ENCODE measurements around the gene MAPK10.
"Not testable (repeated sequence)": the region's sequence is repeated elsewhere in the genome, so short reads cannot be mapped to it uniquely, and the experiment has no call there.

MAPK10 gene

DNA sequence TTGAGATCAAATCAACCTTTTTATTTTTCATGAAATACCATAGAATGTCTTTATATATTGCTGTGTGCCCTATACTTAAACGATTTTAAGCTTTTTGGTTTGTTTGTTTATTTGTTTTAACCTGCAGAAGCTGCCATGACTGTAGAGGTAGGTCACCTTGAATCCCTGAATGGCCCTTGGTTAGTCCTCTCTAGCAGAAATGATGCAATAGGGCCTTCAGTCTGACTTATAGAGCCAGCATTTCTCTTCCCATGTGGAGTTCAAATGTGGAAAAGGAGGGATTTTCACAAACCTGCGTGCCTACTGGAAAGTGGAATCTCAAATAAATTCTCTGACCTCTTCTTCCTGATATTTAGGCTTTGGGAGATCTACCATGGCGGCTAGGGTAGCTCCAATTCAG is 327.9 kb downstream of the MAPK10 start:
- DNase-seq: no peak

GRCh38 chr4:86026720-86027119 is 333.1 kb downstream of the MAPK10 start:
- no peak for DNase-seq

GRCh38 chr4:86021671-86022070 is 338.2 kb downstream of the MAPK10 start:
- not testable (repeated sequence) for DNase-seq

- no peak for DNase-seq
These were observed 339.9 kb downstream of the MAPK10 start for GRCh38 chr4:86019906-86020305.

DNA sequence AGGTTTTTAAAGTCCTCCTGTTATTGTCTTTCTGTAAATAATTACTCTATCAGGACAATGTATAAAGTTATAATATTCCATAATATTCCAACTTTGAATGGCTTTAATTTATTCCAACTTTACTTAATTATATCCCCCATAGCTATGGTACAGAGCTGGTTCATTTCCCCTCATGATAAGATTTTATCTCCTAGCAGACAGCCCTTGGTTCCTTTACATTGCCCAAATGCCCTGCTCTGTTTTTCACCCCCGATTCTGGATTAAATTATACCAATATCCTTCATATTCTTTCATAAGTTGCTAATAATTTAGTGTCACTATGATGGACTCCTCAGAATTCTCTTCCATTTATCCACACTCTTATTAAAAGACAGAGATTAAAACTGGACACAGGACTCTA is 340.5 kb downstream of the MAPK10 start:
- DNase-seq: no peak

- no peak for DNase-seq
These were observed 344.2 kb downstream of the MAPK10 start for GRCh38 chr4:86015412-86016350.

- DNase-seq: no peak
These were observed 345.3 kb downstream of the MAPK10 start for GRCh38 chr4:86014599-86014998.

GRCh38 chr4:86013621-86014020 is 346.2 kb downstream of the MAPK10 start:
- no peak for DNase-seq

- DNase-seq: no peak
These were observed 348.7 kb downstream of the MAPK10 start for GRCh38 chr4:86011117-86011516.

DNA sequence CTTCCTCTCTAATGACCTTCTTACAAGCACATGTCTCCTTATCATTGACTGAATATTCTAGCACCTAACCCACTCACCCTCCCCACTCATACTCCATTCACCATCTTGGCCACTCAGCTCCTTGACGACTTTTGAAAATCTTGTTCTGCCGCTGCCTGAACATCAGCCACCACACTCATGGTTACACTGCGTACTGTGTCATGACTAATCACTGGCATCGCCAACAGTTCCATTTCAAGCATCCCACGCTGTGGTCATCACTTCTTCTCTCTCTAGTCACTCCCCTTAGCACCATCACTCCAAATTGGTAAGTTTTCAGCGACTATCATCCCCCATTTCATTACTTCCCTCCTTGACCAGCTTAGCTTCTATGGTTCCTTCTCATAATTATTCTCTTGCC is 352.8 kb downstream of the MAPK10 start:
- no peak for DNase-seq

DNA sequence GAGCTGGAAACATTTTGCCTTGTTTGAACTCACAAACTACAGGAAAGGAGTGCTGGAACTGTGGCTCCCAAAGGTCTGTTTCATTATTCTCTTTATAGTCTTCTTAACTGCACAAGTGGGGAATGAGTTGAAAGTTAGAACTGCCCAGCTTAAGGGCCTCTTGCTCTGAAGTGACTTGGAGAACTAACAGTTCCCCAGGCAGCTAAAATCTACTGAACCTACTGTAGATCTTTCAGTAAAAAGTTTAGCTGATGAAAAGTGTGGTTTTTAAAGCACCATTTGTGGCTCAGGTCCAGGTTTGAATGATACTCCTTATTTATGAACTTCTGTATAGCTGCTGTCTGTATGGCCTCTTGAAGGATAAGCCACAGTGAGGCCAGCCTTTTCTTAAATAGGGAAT is 353.8 kb downstream of the MAPK10 start:
- DNase-seq: no peak

- DNase-seq: no peak
These were observed 355.8 kb downstream of the MAPK10 start for GRCh38 chr4:86004030-86004429.

DNA sequence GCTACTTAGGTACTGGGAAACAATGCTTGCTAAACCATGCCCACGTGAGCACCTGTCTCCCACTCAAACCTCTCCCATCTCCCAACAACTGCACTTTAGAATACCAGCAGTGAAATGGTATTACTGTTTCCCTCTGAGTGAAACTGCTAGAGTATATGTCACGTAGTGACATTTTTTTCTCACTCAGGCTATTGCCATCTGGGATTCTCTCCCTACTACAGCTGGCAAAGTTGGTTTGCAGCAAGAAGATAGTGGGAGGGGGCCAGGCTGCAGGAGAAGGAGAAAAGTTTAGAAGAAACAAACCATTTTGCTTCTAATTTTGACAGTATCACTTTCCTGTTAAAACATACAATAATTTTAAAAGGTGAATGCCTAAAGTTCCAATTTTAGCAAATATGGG is 358.3 kb downstream of the MAPK10 start:
- DNase-seq: no peak

- no peak for DNase-seq
These were observed 364.5 kb downstream of the MAPK10 start for GRCh38 chr4:85995361-85995760.

DNA sequence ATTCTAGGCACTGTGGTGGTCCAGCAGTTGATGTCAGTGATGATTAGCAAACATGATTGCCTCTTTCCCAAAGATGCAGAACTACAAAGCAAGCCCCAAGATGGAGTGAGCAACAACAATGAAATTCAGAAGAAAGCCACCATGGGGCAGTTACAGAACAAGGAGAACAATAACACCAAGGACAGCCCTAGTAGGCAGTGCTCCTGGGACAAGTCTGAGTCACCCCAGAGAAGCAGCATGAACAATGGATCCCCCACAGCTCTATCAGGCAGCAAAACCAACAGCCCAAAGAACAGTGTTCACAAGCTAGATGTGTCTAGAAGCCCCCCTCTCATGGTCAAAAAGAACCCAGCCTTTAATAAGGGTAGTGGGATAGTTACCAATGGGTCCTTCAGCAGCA is 365.3 kb downstream of the MAPK10 start:
- DNase-seq: no peak

DNA sequence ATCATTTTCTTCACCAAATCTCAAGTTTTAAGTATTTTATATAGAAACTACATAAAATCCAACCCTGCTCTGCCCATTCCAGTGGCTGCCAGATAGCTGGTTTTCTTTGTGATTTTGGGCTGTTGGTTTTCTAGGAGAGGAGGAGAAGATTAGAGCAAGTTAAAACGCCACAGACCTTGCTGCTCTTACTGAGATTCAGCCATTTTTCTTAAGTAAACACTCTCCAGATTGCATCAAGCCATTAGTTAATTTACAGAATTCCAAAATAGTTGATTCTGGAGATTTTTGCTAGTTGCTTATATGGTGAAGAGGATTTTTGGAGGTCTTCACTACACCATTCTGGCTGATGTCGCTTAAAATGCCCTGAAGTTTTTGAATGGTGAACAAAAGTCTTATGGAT is 366.2 kb downstream of the MAPK10 start:
- DNase-seq: no peak

- DNase-seq: no peak
These were observed 373.6 kb downstream of the MAPK10 start for GRCh38 chr4:85986266-85986665.

DNA sequence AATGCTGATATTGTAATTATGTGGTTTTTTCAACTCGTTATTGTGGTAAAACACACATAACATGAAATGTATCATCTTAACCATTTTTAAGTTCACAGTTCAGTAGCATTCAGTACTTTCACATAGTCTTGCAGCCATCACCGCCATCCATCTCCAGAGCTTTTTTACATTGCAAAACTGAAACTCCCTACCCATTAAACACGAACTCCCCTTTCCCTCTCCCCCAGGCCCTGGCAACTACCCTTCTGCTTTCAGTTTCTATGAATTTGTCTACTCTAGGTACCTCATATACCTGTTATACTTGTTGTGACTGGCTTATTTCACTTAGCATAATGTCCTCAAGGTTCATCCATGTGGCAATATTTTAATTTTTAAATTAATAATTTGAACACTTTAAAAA is 380.6 kb downstream of the MAPK10 start:
- DNase-seq: no peak

- no peak for DNase-seq
These were observed 389.3 kb downstream of the MAPK10 start for GRCh38 chr4:85970535-85970934.

DNA sequence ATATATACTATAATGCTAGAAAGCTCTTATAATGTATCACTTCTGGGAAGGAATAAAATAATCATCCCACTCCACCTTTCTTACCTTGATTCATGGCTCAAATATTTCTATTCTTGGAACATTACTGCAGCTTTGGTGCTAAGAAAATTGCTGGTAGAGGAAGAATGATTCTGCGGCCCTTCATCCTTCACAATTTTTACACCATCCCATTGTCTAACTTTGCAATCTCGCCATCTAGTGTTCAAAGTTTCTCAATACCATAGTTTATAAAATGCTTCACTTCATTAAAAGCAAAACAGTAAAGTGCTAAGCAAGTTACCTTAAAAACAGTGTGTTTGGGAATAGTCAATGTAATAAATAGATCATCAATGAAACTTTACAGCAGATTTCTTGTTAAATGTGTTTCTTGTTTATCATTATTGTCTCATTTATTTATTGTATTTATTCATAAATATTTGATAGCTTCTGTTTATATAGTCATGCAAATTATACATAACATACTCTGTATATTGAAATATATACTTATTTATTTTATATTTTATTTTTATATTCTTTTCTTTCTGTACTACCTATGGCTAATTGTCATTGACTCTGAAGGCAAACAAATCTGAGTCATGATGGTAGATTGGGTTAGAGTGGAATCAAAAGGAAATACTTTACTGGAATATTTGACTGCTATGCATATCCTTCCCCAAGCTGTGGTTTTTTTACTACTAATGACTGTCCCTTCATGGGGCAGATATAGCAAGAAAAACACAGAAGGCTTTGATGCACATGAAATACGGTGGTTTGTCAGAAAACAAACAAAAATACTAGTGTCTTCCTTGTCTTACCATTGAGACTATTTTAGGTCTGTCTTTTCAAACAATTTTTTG is 390.7 kb downstream of the MAPK10 start:
- no peak for DNase-seq

DNA sequence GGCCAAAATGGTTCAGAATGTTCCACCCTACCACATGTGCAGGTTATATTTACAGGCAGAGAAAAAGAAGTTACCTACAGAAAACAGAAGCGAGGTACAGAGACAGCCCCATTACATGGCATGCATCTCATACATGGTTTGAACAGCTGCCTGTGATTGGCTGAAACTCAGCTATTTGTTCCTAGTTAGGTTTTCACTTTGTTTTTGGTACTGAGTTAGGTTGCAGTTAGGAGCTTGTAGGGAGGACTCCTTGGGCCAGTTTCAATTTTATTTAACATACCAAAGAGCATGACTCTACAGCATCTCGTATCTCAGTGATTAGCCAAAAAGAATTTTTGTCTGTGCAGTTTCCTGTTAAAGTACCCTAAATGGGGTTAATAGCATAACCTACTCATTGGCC is 392.0 kb downstream of the MAPK10 start:
- no peak for DNase-seq

DNA sequence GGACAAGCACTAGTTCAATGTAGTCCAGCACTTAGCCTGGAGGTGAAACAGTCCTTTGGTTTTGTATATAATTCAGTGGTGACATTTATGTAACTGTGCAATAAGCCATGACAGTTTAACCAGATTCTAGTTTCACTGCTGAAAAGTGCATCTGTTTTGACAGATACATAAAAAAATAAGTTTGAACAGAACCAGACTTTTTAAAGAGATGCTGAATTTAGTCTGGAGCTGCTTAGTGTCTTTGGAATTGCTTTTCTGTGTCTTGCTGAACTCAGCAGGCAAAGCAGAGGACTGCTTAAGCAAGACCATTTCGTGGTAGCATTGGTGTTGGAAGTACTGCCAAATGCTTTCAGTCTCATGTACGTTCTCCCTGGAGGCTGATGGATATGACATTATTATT is 393.5 kb downstream of the MAPK10 start:
- no peak for DNase-seq

DNA sequence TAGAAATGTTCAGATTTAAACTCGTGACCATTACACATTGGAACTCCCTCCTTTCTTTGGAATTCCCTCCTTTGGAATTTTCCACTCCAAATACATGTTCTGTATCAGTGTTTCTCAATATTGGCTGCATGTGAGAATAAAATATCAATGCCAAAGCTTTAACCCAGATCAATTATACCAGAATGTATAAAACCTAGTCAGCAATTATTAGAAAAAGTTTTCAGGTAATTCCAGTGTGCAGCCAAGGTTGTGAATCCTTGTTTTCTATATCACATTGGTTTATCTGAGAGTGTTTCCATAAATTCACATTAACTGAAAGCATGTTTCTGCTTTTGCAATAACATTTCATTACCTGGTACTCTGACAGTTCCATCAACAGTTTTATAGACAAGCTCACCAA is 394.3 kb downstream of the MAPK10 start:
- DNase-seq: no peak

DNA sequence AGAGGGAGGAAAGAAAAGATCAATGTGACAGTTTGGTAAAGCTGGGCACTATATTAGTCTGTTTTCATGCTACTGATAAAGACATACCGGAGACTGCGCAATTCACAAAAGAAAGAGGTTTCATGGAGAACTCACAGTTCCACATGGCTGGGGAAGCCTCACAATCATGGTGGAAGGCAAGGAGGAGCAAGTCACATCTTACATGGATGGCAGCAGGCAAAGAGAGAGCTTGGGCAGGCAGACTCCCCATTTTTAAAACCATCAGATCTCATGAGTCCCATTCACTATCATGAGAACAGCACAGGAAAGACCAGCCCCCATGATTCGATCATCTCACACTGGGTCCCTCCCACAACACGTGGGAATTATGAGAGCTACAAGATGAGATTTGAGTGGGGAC is 394.8 kb downstream of the MAPK10 start:
- DNase-seq: not testable (repeated sequence)
